HG03521 (cell line): ENCODE data around the gene OR10A6.

ENCODE experiments used
- ATAC-seq: cut with Tn5 transposase; IDR thresholded peaks from one replicate; pipeline ENCODE4 v1.9.1; 2021; ENCODE audit warnings: mild to moderate bottlenecking, moderate library complexity; ENCODE audit not compliant: unreplicated experiment

The OR10A6 gene, protein sequence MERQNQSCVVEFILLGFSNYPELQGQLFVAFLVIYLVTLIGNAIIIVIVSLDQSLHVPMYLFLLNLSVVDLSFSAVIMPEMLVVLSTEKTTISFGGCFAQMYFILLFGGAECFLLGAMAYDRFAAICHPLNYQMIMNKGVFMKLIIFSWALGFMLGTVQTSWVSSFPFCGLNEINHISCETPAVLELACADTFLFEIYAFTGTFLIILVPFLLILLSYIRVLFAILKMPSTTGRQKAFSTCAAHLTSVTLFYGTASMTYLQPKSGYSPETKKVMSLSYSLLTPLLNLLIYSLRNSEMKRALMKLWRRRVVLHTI

DNA sequence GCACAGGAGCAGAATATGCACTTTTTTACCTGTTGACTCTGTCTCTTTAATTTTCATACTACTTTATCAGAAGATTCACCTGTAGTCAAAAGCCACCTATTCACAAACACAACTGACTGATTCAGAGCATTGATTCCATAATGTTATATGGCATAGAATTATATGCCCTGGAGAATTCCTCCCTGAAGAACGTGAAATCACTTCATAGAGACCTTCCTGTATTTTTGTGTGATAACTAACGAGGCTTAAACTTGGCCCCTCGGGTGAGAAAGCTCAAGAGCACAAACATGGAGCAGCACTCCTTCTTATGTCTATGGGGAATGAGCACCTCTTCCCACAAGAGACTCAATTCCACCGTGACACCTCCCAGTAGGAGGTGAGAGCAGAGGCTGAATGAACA is at the start of gene OR10A6:
Gene OR10A6, minus strand, starts transcription at position 101 of the 400 bp plus-strand sequence. CDS start 2,606 bp downstream, outside the sequence.
- ATAC-seq = no peak

DNA sequence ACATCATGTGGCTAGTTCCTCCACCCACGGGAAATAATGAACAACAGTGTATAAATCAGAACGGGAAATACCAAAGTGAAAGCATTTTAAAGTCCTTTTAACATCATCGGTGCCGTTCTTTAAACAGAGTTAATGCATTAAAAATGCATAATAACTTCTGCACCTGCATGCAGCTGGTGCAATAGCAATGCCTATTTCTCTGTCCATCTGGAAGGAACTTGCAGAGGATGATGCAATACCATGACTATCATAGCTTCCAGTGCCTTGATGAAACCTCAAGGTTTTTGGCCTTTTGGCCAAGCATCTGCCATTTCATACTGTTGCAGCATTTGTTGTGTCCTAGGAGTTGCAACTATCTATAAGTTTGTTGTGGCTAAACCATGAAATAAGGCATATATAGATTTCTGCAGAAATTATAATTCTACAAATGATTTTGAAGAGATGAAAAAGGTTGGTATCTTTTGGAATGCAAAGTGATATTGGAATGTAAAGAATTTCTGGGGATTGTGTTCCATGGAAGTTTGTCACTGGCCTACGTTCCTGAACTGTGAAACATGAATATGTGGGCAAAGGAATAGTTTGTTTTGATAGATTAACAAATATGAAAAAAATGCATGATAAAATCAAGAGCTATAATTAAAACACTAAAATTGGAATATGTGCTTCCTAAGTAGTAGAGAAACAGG is 46.3 kb upstream of the OR10A6 start:
- no peak for ATAC-seq

DNA sequence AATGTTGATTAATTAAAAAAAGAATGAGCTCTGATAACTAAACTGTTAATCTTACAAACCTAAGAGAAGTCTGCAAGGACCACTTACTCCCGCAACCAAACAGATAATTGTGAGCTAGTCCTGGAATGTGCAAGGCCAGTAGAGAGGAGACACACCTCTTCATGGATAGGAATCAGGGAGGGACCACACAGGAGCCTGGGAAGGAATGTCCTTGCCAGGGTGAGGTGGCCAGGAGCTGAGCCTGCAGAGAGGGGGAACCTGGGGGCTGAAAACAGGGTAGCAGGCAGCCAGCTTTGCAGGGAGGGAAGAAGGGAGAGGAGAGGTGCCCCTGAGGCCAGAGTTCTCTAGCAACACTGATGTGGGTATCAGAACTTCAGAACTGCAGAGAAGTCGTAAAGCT is 43.6 kb upstream of the OR10A6 start:
- ATAC-seq = no peak

DNA sequence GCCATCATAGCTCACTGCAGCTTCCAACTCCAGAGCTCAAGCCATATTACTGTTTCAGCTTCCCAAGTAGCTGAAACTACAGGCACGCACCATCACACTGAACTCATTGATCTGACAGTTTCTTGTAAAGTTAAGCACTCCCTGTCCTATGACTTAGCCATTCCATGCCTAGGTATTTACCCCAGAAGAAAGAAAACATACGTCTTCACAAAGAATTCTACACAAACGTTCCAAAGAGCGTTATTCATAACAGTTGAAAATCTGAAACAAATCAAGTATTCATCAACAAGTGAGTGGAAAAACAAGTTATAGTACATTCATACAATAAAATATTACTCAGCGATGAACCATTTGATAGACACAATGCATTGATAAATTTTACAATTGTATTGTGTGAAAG is 41.9 kb upstream of the OR10A6 start:
- no peak for ATAC-seq

DNA sequence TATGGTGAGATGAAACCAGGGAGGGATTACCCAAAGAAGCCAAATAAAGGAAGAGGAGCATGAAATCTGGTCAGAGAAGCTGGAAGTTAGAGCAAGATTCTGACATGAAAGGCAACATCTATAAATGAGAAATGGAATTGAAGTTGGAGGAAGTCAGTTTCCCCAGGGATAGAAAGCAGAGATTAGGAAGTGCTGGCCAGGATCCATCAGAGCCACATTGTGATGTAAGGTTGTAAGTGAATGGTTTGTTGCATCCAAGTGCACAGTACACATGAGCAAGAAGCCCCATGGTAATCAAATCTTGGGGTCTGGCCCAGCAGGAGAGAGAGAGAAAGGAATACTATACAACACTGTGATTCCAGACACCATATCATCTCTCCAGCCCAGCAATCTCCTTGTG is 40.8 kb upstream of the OR10A6 start:
- ATAC-seq = no peak

DNA sequence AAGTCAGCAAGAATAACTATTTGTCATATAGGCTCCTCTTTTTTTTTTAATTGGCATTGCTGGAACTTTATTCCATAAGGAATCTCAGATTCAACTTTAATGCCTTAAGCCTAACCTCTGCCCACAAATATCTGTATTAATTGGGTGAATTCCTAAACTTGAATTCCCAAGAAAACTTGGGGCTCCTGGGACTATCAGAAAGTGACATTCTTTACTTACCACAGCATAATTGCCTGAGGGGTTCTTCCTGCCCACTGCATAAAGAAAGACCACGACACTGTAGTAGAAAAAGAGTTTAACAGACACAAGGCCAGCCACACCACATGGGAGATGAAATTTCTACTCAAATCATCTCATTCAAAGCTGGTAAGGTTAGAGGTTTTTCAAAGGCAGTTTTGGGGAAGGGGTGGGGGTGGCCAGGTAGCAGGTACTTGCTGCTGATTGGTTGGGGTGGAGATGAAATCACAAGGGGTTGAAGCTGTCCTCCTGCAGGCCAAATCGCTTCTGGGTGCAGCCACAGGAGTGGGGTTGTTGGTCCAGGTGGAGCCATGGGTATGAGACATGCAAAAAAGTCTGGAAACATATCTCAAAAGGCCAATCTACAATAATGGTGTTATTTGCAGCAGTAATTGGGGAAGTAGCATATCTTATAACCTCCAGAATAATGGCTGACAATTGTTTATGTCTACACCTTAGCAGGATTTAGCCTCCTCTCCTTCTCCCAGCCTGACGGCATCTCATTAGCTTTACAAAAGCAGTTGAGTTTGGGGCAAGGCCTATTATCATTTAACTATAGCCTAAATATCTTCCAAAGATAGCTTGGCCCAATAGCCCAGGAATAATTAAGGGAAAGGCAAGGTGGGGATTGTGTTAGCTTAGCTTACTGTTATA is 38.9 kb upstream of the OR10A6 start:
- ATAC-seq = no peak

GRCh38 chr11:7968686-7969085 is 37.6 kb upstream of the OR10A6 start:
- no peak for ATAC-seq

DNA sequence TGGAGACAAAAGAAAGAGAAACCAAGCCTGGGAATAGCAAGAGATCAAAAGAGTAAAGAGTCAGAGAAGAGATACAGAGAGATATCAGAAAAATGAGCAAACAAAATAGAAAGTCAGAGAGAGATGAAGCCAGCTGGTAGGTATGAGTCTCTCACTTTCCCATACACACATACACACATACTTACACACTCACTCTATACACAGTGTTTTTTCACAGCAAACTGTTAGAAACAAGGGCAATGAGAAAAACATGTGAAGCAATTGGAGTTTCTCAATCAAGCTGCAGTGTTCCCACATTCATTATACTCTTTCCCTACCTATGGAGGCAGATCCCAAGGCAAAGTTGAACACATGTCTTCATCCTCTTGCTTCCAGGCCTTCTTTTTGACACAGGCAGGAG is 36.8 kb upstream of the OR10A6 start:
- ATAC-seq = no peak

DNA sequence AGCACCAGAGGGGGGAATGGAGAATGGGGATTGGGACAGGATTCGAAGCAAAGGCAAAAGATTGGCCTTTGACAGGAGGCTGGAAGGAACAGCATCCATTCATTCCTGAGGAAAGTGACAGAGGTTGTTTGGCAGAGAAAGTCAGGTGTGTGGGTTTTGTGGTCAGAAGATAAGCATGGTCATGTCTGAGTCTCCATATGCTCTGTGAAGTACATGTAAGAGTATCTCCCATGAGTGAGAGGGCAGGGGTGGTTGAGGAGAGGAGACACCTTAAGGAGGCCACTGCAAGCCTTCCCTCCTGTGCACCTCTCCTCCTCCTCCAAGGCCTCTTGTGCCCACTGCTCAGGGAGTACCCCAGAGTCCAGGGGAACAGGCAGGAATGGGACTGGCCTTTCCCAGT is 36.0 kb upstream of the OR10A6 start:
- no peak for ATAC-seq

GRCh38 chr11:7965386-7965785 is 34.3 kb upstream of the OR10A6 start, which contains the start of gene NLRP10:
NLRP10 (minus strand) TSS chr11:7965447; CDS start chr11:7963495, 1,952 bp downstream.
- no peak for ATAC-seq

- ATAC-seq = no peak
Measured at GRCh38 chr11:7964873-7965272, 33.8 kb upstream of the OR10A6 start.

DNA sequence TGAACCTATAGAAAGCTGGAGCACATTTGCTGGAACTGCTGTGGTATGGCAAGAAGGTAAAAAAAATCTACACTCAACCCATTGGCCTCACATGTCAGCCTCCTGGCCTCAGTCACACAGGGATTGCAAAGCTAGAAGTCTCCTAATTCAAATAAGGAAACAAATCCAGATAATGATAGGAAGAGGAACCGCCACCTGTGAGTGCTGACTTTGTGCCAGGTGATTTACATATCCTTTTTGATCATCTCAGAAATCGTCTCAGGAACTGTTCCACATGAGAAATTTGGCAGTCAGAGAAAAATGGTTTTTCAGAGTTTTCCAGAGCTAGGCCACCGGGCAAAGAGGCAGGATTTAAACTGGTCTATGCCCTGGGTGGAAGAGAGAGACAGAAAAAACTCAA is 33.2 kb upstream of the OR10A6 start:
- no peak for ATAC-seq

DNA sequence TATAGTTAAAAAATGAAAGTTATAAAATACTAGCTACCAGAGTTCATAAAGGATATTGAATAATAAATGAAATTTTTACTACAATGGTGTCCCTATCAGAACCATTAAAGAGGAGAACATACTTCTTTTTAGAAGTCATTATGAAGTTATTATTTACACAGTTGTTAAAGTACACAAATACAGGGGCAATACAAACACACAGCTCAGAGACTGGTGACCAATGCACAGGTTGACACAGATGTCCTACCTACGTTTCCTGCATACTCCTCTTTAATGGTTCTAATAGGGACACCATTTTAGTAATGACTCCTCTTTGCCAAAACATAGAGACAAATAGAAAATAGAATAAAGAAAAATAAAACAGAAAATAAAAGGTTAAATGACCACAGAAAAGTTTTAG is 24.1 kb upstream of the OR10A6 start:
- ATAC-seq = no peak

GRCh38 chr11:7949934-7950333 is 18.9 kb upstream of the OR10A6 start:
- no peak for ATAC-seq

GRCh38 chr11:7944123-7944522 is 13.1 kb upstream of the OR10A6 start:
- no peak for ATAC-seq

GRCh38 chr11:7941608-7942007 is 10.5 kb upstream of the OR10A6 start, which contains the start of gene OR10A3:
OR10A3 (minus strand) TSS chr11:7941708; CDS start chr11:7939520, 2,188 bp downstream.
- no peak for ATAC-seq

DNA sequence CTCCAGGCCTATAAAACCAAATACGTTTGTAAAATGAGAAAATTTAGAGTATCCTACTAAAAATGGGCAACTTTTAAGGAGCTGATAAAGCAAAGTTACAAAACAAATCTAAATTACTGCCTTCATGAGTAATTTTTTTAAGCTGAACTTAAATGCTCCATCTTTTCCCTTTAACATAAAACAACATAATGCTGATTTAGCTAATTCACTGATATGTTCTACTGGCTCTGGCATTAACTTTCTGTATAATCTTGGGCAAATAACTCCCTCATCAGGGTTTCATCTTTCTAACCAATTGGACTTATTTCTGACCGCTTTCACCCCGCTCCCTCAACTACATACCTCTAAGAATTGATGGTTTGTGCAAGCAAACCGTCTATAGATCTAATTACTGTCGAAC is 10.1 kb upstream of the OR10A6 start:
- no peak for ATAC-seq

DNA sequence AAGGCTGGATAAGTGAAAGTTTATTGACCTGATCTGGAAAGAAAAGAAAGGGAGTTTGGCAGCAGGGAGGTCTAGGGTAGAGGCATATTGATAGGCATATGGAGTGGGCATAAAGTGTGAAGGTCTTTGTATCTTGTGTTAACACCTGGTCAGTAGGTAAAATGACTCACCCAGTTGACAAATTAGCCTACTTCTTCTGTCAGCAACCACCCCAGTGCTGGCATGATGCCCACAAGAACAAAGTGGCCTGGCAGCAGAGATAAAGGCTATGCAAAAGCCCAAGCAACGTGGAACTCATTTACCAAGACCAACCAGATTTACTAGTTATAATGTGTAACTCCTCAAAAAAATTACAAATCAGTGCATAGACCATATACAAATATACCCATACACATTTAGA is 5.5 kb upstream of the OR10A6 start:
- ATAC-seq = no peak

- ATAC-seq = no peak
Measured at GRCh38 chr11:7927635-7928034, 3.4 kb downstream of the OR10A6 start.

DNA sequence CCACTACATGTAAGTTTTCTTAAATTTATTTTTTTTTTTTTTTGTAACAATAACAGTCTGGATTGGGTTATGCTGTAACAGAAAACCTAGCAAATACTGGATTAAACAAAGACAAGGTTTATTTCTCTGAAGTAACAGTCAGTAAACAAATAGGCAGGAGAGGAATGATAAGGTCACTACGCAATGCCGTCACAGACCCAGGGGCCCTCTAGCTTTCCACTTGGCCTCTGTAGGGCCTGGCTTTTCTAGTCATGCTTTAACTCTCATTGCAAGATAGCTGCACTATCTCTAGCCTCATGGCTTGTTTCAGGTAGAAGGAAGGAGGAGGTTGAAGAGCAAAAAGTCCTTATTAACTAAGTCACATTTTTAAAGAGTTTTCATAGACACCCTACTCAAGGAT is 6.5 kb downstream of the OR10A6 start:
- no peak for ATAC-seq

GRCh38 chr11:7918141-7918540 is 12.9 kb downstream of the OR10A6 start:
- ATAC-seq = no peak
